ENCODE results near the gene SMOC1.

SMOC1 gene

DNA sequence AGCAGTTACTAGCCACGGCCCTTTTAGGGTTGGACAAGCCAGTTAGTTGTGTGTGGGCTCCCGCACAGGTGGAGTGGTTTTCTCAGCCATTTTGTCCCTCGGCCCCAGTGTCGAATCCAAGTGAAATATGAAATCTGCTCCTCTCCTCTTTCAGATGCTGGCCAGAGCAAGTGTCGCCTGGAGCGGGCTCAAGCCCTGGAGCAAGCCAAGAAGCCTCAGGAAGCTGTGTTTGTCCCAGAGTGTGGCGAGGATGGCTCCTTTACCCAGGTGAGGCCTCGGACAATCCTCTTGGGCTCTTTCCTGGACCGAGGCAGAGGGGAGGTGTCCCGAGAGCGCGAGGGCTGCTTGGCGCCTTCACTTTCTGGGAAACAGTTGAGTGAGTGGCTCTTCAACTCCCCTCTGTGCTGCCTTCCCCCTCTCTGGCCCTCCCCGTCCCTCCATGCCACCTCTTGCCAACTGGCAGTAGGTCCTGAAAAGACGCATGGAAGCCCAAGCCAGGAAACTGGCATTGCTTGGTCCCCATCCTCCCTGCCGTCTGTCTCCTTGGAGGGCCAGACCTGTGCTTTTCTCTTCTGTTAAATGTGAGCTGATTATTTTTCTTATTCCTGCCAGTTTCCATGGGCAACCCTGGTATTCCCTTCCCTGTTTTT lies 74.2 kb downstream of the SMOC1 start:
- H3F3A ChIP-seq (ENCODE audit: insufficient read depth, low read length) = no peaks in the 10 kb centered on the region
- TF ChIP-seq, protein P1, sequence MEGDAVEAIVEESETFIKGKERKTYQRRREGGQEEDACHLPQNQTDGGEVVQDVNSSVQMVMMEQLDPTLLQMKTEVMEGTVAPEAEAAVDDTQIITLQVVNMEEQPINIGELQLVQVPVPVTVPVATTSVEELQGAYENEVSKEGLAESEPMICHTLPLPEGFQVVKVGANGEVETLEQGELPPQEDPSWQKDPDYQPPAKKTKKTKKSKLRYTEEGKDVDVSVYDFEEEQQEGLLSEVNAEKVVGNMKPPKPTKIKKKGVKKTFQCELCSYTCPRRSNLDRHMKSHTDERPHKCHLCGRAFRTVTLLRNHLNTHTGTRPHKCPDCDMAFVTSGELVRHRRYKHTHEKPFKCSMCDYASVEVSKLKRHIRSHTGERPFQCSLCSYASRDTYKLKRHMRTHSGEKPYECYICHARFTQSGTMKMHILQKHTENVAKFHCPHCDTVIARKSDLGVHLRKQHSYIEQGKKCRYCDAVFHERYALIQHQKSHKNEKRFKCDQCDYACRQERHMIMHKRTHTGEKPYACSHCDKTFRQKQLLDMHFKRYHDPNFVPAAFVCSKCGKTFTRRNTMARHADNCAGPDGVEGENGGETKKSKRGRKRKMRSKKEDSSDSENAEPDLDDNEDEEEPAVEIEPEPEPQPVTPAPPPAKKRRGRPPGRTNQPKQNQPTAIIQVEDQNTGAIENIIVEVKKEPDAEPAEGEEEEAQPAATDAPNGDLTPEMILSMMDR (IDR thresholded peaks at IDR 0.05; ENCODE audit: low read length) = no peak
- no peak for TF ChIP-seq EZH2 (IDR thresholded peaks at IDR 0.05; ENCODE audit: borderline replicate concordance, low read length)
- H3K9ac ChIP-seq (ENCODE audit: low read length) = no peak overlapping the region
- H3K9me2 ChIP-seq (ENCODE audit: low read depth, low read length) = no peaks in the 10 kb centered on the region
- no peak overlapping the region for H2AFZ ChIP-seq (ENCODE audit: low read length)
- H3K36me3 ChIP-seq (ENCODE audit: insufficient read depth, low read length) = no peaks in the 10 kb centered on the region
- H3K27ac ChIP-seq (ENCODE audit: low read depth, low read length, poor library complexity, severe bottlenecking) = no peak overlapping the region
- no peaks in the 10 kb centered on the region for H3K9me3 ChIP-seq (ENCODE audit: low read length)
- H3K4me3 ChIP-seq (ENCODE audit: low read depth, low read length, poor library complexity, severe bottlenecking) = no peak overlapping the region
- H3K79me2 ChIP-seq (ENCODE audit: insufficient read depth, low read length) = no peaks in the 10 kb centered on the region
- H3K4me2 ChIP-seq (ENCODE audit: low read length) = no peak overlapping the region
- no peaks in the 10 kb centered on the region for H3K4me1 ChIP-seq (ENCODE audit: insufficient read depth, low read length, severe bottlenecking)
- H4K20me1 ChIP-seq (ENCODE audit: insufficient read depth, low read length) = no peaks in the 10 kb centered on the region
- no peaks in the 10 kb centered on the region for H3K27me3 ChIP-seq (ENCODE audit: insufficient read depth, low read length)

- TF ChIP-seq EZH2 (IDR thresholded peaks at IDR 0.05; ENCODE audit: borderline replicate concordance, low read length) = no peak
- TF ChIP-seq, protein P1 (IDR thresholded peaks at IDR 0.05; ENCODE audit: low read length) = no peak
- H3F3A ChIP-seq (ENCODE audit: insufficient read depth, low read length) = no peaks in the 10 kb centered on the region
- no peaks in the 10 kb centered on the region for H3K27me3 ChIP-seq (ENCODE audit: insufficient read depth, low read length)
- no peak overlapping the region for H3K27ac ChIP-seq (ENCODE audit: low read depth, low read length, poor library complexity, severe bottlenecking)
- no peaks in the 10 kb centered on the region for H3K9me3 ChIP-seq (ENCODE audit: low read length)
- no peaks in the 10 kb centered on the region for H3K9me2 ChIP-seq (ENCODE audit: low read depth, low read length)
- H2AFZ ChIP-seq (ENCODE audit: low read length) = no peak overlapping the region
- no peaks in the 10 kb centered on the region for H3K36me3 ChIP-seq (ENCODE audit: insufficient read depth, low read length)
- no peak overlapping the region for H3K4me2 ChIP-seq (ENCODE audit: low read length)
- H3K9ac ChIP-seq (ENCODE audit: low read length) = no peak overlapping the region
- no peaks in the 10 kb centered on the region for H3K4me1 ChIP-seq (ENCODE audit: insufficient read depth, low read length, severe bottlenecking)
- no peaks in the 10 kb centered on the region for H3K79me2 ChIP-seq (ENCODE audit: insufficient read depth, low read length)
- no peaks in the 10 kb centered on the region for H4K20me1 ChIP-seq (ENCODE audit: insufficient read depth, low read length)
- no peak overlapping the region for H3K4me3 ChIP-seq (ENCODE audit: low read depth, low read length, poor library complexity, severe bottlenecking)
Observed at GRCh38 chr14:69955855-69956845, 76.9 kb downstream of the SMOC1 start.

DNA sequence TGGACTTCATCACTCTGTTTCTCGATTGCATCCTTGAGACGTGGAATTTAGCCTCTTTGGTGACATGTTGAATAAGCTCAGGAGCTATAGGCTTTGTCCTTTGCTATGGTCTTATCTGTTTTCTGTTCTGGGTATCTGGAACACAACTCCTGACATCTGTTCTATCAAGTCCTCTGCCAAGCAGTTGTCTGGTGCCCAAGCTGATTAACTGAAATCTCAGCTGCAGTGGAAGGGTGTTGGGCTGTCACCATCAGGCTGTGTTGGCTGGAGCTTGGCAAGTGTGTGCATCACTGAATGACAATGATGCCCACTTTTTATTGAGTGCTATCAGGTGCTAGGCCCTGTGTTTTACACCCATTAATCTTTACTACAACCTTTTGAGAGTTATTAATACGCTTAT lies 77.8 kb downstream of the SMOC1 start:
- Histone ChIP-seq H3K27me3 (ENCODE audit: insufficient read depth, low read length) (no peaks in the 10 kb centered on the region), H3K27ac (ENCODE audit: low read depth, low read length, poor library complexity, severe bottlenecking) (no peak overlapping the region)

More for the DNA sequence above, 77.8 kb downstream of the SMOC1 start:
- no peak for TF ChIP-seq EZH2 (IDR thresholded peaks at IDR 0.05; ENCODE audit: borderline replicate concordance, low read length)
- H3K4me3 ChIP-seq (ENCODE audit: low read depth, low read length, poor library complexity, severe bottlenecking) = no peak overlapping the region
- no peaks in the 10 kb centered on the region for H3F3A ChIP-seq (ENCODE audit: insufficient read depth, low read length)
- H3K4me2 ChIP-seq (ENCODE audit: low read length) = no peak overlapping the region
- no peaks in the 10 kb centered on the region for H4K20me1 ChIP-seq (ENCODE audit: insufficient read depth, low read length)
- no peak overlapping the region for H2AFZ ChIP-seq (ENCODE audit: low read length)
- H3K79me2 ChIP-seq (ENCODE audit: insufficient read depth, low read length) = no peaks in the 10 kb centered on the region
- no peaks in the 10 kb centered on the region for H3K36me3 ChIP-seq (ENCODE audit: insufficient read depth, low read length)
- H3K9me2 ChIP-seq (ENCODE audit: low read depth, low read length) = no peaks in the 10 kb centered on the region
- H3K4me1 ChIP-seq (ENCODE audit: insufficient read depth, low read length, severe bottlenecking) = no peaks in the 10 kb centered on the region
- no peaks in the 10 kb centered on the region for H3K9me3 ChIP-seq (ENCODE audit: low read length)
- H3K9ac ChIP-seq (ENCODE audit: low read length) = no peak overlapping the region
